ENCODE data around the gene GNA12. TPM values are rescaled to one million over a fixed set of nuclear protein-coding genes. Genes with fewer than 3 reads are reported as not detected.

GNA12 gene
- polyA plus RNA-seq, 1 of the 3 experiments (the other 2 are of a cell fraction): 64.8 TPM

GRCh38 chr7:2833083-2833910 lies 10.8 kb downstream of the GNA12 start (continued):
- no peak for TF ChIP-seq RFX5 (IDR thresholded peaks at IDR 0.05; ENCODE audit: low read length)
- TF ChIP-seq EP300 (IDR thresholded peaks at IDR 0.05; ENCODE audit: borderline replicate concordance in 1 of 2, low read depth in 1 of 2, low read length in 1 of 2): no peak
- TF ChIP-seq JUND (IDR thresholded peaks at IDR 0.05): no peak

GRCh38 chr7:2832461-2832860 lies 11.6 kb downstream of the GNA12 start:
- ChIA-PET CTCF (interaction anchor here (1.1 to 3.0 kb wide), 5 partner anchors 10 to 162 kb away, joined by 3 to 10 read pairs (median 5); no protein-coding TSS in a partner anchor), POLR2A (no interaction called here)
- no peak overlapping the region for H3K27ac ChIP-seq (ENCODE audit: low read depth in 2 of 2, low read length in 1 of 2)
- H3K27me3 ChIP-seq (ENCODE audit: insufficient read depth): no peaks in the 10 kb centered on the region
- H3K4me3 ChIP-seq (ENCODE audit: low read depth in 2 of 2, low read length in 1 of 2): no peak overlapping the region
- no peaks in the 10 kb centered on the region for H3F3A ChIP-seq (replicated peaks; ENCODE audit: insufficient read depth)
- H3K9me3 ChIP-seq: no peaks in the 10 kb centered on the region
- peaks cover 13 to 16% of the 10 kb centered on the region in 2 experiments for H3K36me3 ChIP-seq (replicated peaks in 1 of 2; ENCODE audit: control insufficient read depth in 1 of 2, insufficient read depth in 2 of 2, low read length in 1 of 2)
- peaks cover 0 to 5% of the 10 kb centered on the region in 2 experiments; a peak in 2 of 4 replicates for H3K4me1 ChIP-seq (ENCODE audit: control insufficient read depth in 1 of 2, insufficient read depth in 2 of 2, low read depth in 1 of 2, low read length in 1 of 2)
- TF ChIP-seq RFX5 (IDR thresholded peaks at IDR 0.05; ENCODE audit: low read length): no peak
- no peak for TF ChIP-seq SIN3A (IDR thresholded peaks at IDR 0.05; ENCODE audit: borderline replicate concordance, low read depth, low read length)
- no peak for TF ChIP-seq POLR2AphosphoS5 (IDR thresholded peaks at IDR 0.05; ENCODE audit: low read depth, low read length)
- TF ChIP-seq YY1 (IDR thresholded peaks at IDR 0.05; ENCODE audit: low read depth): no peak
- TF ChIP-seq ZBTB33 (IDR thresholded peaks at IDR 0.05; ENCODE audit: borderline replicate concordance, low read depth): no peak
- no peak for TF ChIP-seq NRF1 (IDR thresholded peaks at IDR 0.05; ENCODE audit: low read depth, low read length)
- TF ChIP-seq RCOR1 (IDR thresholded peaks at IDR 0.05; ENCODE audit: low read length): no peak
- TF ChIP-seq IRF3 (IDR thresholded peaks at IDR 0.05; ENCODE audit: low read depth, low read length): no peak
- no peak for TF ChIP-seq MAX (IDR thresholded peaks at IDR 0.05; ENCODE audit: low read depth)
- TF ChIP-seq MXI1 (IDR thresholded peaks at IDR 0.05; ENCODE audit: low read depth, low read length): no peak
- no peak for TF ChIP-seq RXRA (IDR thresholded peaks at IDR 0.05; ENCODE audit: borderline replicate concordance, low read depth)
- TF ChIP-seq GABPA (IDR thresholded peaks at IDR 0.05; ENCODE audit: low read depth): no peak
- no peak for TF ChIP-seq FOSL2 (IDR thresholded peaks at IDR 0.05; ENCODE audit: borderline replicate concordance, low read depth)
- TF ChIP-seq PBX3 (IDR thresholded peaks at IDR 0.05): no peak
- no peak for TF ChIP-seq FOXM1 (IDR thresholded peaks at IDR 0.05; ENCODE audit: low read depth)
- TF ChIP-seq CTCF (IDR thresholded peaks at IDR 0.05): no peak
- no peak for TF ChIP-seq USF2 (IDR thresholded peaks at IDR 0.05; ENCODE audit: borderline replicate concordance, low read depth, low read length)
- no peak for TF ChIP-seq EP300 (IDR thresholded peaks at IDR 0.05; ENCODE audit: borderline replicate concordance in 1 of 2, low read depth in 1 of 2, low read length in 1 of 2)
- peaks cover 95% of the 10 kb centered on the region for H3K79me2 ChIP-seq (ENCODE audit: insufficient read depth)
- no peak overlapping the region for H2AFZ ChIP-seq (ENCODE audit: low read depth)
- no peak for DNase-seq
- H3K4me2 ChIP-seq: no peak overlapping the region
- H3K9ac ChIP-seq: no peak overlapping the region
- no peaks in the 10 kb centered on the region for H3K9me2 ChIP-seq
- 96% methylated on average over 12 of the region's 12 CpGs for WGBS (ENCODE audit: low lambda C conversion rate)
- peaks cover 34% of the 10 kb centered on the region for H4K20me1 ChIP-seq (ENCODE audit: insufficient read depth)
